HG03469 (cell line): ENCODE data around the gene SPDYE3.
"Not testable (repeated sequence)": the region's sequence is repeated elsewhere in the genome, so short reads cannot be mapped to it uniquely, and the experiment has no call there.

Experiments used
- ATAC-seq: cut with Tn5 transposase; IDR thresholded peaks from one replicate; pipeline ENCODE4 v1.9.1; 2021; ENCODE audit warnings: mild to moderate bottlenecking, moderate library complexity, moderate number of reproducible peaks; ENCODE audit not compliant: unreplicated experiment

SPDYE3 gene

DNA sequence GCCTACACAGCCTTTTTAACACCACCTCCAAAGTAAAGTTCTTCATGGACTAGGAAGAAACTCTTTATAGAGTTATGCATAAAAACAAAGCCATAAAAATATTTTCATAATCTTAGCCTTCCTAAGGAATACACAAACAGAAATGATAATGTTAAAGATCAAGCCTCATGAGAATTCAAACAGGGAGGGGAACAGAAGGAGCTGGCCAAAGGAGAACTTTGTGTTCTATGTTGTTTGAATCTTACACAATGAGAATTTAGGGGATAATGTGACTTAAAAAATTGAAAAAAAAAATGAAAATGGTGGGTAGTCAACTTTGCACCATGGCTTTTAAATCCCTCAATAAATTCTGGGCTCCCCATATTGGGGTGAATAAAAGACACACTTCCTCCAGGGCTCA is 41.3 kb downstream of the SPDYE3 start:
- no peak for ATAC-seq

DNA sequence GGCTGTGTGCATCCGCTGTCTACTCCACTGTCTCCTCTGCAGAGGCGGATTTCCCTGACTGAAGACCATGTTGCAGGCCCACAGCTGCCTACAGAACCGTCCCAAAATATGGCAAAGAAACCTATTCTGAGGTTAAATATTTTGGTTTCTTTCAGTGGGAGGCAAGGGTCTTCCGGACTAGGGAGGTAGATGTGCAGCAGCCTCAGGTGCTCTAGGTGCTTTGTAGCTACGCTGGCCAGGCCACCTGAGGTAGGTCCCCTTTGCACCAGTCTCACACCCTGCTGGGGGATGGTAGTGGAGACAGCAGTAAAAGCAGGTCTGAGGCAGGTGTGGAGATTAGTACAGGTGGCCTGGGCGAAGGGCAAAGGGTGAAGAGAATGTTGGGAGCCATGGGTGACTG is 42.3 kb downstream of the SPDYE3 start:
- no peak for ATAC-seq

DNA sequence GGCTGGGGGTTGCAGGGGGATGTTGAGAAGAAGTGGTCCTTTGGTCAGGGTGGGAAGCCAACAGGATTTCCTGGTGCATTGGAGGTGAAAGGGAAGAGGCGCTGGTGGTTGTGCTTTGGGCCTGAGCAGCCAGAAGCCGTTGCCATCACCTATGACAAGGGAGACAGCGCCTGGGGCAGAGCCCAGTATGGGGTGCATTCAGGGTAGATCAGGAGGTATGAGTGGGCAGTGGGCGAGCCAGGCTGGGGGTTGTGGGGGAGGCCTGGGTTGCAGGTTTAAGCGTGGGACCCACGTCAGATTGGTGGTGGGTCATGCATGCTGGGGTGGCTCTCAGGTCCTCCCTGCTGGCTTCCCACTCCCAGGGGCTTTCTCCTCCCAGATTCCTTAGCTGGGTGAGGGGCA is 44.2 kb downstream of the SPDYE3 start:
- ATAC-seq = no peak

DNA sequence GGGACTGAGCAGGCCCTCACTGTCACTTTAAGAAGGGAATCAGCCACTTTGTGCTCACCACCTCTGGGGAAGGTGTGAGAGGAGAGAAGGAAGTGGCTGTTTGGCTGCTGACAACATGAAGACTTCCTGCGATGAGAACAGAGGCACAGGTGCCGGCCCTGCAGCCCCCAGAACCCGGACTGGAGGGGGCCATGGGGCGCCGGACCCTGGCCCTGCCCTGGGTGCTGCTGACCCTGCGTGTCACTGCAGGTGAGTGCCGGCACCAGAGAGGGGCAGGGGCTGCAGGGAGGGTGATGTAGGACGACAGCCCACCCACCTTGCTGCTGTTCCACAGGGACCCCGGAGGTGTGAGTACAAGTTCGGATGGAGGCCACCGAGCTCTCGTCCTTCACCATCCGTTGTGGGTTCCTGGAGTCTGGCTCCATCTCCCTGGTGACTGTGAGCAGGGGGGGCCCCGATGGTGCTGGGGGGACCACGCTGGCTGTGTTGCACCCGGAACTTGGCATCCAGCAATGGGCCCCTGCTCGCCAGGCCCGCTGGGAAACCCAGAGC is 44.8 kb downstream of the SPDYE3 start:
- ATAC-seq = not testable (repeated sequence)

DNA sequence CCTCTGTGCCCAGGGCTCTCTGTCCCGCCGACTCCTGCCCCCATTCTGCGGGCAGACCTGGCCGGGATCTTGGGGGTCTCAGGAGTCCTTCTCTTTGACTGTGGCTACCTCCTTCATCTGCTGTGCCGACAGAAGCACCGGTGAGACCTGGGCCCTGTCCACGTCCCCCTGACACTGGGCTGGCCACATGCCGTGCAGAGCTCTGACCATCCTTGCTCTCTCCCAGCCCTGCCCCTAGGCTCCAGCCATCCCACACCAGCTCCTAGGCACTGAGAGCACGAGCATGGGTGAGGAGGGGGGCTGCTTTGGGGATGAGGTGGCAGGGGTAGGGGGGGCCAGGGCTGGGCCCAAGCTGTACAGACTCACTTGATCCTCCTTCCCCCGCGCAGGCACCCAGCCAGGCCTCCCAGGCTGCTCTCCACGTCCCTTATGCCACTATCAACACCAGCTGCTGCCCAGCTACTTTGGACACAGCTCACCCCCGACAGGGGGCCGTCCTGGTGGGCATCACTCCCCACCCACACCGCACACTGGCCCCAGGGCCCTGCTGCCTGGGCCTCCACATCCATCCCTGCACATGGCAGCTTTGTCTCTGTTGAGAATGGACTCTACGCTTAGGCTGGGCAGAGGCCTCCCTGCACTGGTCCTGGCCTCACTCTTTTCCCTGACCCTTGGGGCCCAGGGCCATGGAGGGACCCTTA is 45.6 kb downstream of the SPDYE3 start:
- ATAC-seq = no peak

GRCh38 chr7:100353685-100354330 is 46.3 kb downstream of the SPDYE3 start:
- no peak for ATAC-seq

DNA sequence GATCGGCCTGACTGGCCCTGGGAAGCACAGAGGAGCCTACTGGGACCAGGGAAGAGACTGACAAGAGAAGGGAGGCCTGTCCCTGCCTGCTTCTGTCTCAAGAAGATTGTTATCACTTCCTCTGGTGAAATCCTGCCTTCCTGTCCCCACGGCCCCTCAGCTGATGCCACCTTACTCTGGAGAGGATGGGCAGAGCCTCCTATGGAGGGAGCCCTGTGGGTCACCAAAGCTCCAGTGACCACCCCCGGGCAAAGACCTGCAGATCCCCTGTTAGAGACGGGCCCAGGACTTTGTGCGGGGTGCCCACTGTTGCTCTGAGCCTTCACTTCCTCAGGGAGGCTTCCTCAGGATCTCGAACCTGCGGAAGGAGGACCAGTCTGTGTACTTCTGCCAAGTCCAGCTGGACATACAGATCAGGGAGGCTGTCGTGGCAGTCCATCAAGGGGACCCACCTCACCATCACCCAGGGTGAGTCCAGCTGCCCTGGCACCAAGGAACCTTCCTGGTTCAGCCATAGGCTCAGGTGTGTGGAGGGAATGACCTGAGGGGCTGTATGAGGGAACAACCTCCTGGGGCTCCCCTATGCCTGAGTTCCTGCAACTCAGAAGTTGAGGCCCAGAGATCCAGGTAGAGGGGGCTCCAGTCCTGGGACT is 49.0 kb downstream of the SPDYE3 start:
- ATAC-seq = no peak

DNA sequence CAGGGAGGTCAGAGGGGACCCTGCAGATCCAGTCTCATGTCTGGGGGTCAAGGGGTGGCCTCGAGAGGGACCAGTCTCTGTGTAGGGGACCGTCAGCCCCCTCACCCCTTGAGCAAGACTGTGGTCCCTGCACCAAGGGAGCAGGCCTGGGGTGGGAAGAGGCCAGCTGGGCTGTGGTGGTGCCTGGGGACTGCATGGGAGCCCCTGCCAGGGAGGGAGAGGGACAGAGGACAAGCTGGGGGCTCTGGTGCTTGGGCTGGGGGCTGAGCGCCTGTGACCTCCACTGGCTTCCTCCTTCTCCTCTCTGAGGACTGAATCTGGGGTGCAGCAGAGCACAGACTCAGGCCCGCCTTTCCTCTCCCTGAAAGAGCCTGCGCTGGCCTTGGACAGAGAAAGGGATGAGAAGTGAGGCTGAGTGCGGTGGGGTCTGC is 49.6 kb downstream of the SPDYE3 start:
- ATAC-seq = no peak

GRCh38 chr7:100358027-100358856 is 50.7 kb downstream of the SPDYE3 start, which contains the start of gene PILRB:
PILRB (plus strand) TSS chr7:100358117; CDS start chr7:100358303, 186 bp downstream.
- no peak for ATAC-seq

DNA sequence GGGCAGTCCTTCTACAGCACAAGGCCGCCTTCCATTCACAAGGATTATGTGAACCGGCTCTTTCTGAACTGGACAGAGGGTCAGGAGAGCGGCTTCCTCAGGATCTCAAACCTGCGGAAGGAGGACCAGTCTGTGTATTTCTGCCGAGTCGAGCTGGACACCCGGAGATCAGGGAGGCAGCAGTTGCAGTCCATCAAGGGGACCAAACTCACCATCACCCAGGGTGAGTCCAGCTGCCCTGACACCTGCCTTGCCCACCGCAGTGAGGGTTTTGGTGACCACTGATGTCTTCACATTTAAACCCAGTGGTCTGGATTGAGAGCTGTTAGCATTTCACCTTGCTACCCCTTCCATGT is 51.3 kb downstream of the SPDYE3 start:
- no peak for ATAC-seq

- no peak for ATAC-seq
These were observed 52.8 kb downstream of the SPDYE3 start for GRCh38 chr7:100360135-100360854.

- no peak for ATAC-seq
These were observed 55.6 kb downstream of the SPDYE3 start for GRCh38 chr7:100363098-100363497.

DNA sequence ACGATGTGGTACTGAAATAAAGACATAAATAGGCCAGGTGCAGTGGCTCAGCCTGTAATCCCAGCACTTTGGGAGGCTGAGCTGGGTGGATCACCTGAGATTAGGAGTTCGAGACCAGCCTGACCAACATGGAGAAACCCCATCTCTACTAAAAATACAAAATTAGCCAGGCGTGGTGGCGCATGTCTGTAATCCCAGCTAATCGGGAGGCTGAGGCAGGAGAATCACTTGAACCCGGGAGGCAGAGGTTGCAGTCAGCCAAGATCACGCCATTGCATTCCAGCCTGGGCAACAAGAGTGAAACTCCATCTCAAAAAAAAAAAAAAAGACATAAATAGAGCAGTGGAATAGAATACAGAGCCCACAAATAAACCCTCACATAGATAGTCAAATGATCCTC is 56.3 kb downstream of the SPDYE3 start:
- ATAC-seq = not testable (repeated sequence)

DNA sequence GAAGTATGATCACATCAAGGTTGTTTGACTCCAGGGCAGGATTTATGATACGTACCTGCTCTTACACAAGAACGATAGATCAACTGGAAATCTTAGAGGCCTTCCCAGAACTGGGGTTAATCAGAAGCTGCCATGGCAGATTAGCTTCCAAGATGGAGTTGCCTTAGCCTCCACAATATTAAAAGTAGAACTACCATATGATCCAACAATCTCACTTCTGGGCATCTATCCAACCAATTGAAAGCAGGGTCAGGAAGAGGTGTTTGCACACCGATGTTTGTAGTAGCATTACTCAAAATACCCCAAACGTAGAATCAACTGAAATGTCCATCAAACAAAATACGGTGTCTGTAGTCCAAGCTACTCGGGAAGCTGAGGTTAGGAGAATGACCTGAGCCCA is 57.0 kb downstream of the SPDYE3 start:
- ATAC-seq = no peak

DNA sequence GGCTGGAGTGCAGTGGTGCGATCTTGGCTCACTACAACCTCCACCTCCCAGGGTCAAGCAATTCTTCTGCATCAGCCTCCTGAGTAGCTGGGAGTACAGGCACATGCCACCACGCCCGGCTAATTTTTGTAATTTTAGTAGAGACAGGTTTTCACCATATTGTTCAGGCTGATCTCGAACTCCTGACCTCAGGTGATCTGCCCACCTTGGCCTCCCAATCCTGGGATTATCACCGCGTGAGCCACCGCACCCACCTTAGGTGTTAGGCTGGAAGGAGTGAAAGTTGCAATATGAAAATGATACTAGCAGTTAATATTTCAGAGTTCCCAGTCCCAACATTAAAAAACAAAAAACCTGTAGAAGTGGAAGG is 58.5 kb downstream of the SPDYE3 start:
- not testable (repeated sequence) for ATAC-seq

DNA sequence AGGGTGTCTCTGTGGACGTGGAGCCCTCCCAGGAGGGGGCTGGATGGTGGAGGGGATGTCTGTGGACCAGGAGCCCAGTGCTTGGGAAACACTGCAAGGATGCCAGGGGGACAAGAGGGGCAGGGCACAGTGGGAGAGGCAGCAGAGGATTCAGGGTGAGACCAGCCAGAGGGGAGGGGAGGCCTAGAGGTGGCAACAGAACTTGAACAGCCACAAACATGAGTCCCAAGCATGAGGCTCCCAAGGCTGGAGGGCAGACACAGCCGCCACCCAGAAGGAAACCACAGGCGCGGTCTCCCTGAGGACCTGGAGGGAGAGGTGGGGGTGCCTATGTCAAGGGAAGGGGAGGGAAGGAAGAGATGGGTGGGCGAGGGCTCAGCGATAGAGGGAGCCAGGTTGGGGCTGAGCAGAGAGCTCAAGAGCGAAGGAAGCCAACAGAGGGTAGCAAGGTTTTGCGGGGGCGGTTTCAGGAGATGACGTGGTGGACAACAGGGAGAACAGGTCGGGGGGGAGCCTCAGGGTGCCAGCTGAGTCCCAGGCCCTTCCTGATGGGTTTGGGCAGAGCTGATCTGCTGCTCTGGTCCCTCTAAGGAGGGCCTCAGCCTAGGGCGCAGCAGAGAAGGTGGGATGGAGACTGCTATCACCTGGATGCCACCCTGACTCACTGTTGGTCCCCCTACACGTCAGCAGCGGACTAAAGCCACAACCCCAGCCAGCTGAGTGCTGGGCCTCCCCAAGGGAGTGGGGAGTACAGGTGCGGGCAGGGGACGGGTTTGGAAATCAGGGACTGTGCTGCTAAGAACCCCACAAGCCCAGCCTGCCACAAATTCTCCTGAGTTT is 59.1 kb downstream of the SPDYE3 start:
- no peak for ATAC-seq

- no peak for ATAC-seq
These were observed 59.7 kb downstream of the SPDYE3 start for GRCh38 chr7:100367251-100367620.

DNA sequence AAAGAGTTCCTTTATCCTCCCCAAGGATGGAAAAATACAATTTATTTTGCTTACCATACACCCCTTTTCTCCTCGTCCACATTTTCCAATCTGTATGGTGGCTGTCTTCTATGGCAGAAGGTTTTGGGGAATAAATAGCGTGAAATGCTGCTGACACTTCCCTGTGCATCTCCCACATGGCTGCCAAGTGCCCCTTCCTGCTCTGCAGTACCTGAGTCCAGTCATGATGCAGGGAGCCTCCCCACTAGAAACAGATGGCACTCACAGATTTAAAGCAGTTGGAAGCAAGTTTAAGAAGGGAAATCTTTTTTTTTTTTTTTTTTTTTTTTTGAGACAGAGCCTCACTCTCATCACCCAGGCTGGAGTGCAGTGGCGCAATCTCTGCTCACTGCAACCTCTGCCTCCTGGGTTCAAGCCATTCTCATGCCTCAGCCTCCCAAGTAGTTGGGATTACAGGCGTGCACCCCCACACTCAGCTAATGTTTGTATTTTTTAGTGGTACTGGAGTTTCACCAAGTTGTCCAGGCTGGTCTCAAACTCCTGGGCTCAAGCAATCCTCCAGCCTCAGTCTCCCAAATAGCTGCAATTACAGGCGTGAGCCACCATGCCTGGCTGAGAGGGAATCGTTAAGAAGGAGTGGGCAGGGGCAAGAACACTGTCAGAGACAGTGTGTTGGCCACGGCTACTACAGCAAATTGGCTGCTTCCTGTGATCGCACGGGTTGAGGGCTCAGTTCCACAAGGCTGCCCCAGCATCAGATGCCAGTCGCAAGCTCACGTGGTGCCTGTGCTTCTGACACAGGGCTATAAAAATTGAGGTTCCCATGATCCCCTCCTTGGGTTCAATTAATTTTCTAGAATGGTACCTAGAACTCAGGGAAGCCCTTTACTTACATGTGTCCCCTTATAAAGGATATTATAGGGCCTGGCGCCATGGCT is 60.4 kb downstream of the SPDYE3 start:
- ATAC-seq = no peak
